WTC11 (cell line): ENCODE measurements around the gene HPSE2. TPM values are rescaled to one million over a fixed set of nuclear protein-coding genes. Genes with fewer than 3 reads are reported as not detected.

Source experiments
- ATAC-seq: fragments of 200-7000 bp; cut with Tn5 transposase; 2 replicates; pipeline ENCODE4 v1.10.0; 2021; ENCODE audit warnings: mild to moderate bottlenecking, moderate library complexity
- CTCF ChIA-PET: fragments of 300-600 bp; sonication (Branson Sonifier 250); formaldehyde crosslinking; loops from one replicate; lab custom pipeline; 2021; ENCODE audit warnings: antibody characterized with exemption; lab: Charles Lee
- POLR2A ChIA-PET: fragments of 350-600 bp; sonication (Branson Sonifier 250); formaldehyde crosslinking; loops from one replicate; lab custom pipeline; 2021; ENCODE audit warnings: antibody characterized with exemption; lab: Charles Lee
- DNase-seq: peaks from one replicate; pipeline ENCODE4 v3.0.0; 2021; ENCODE audit warnings: low spot score
- H3K27ac Mint-ChIP-seq: 2 replicates; pipeline ENCODE4 v1.8.0; 2021; ENCODE audit warnings: mixed read lengths
- H3K27me3 Mint-ChIP-seq: 2 replicates; pipeline ENCODE4 v1.8.0; 2021; ENCODE audit warnings: low read depth, mild to moderate bottlenecking, moderate library complexity, mixed read lengths
- H3K36me3 Mint-ChIP-seq: 2 replicates; pipeline ENCODE4 v1.8.0; 2021; ENCODE audit warnings: mixed read lengths
- H3K4me1 Mint-ChIP-seq: 2 replicates; pipeline ENCODE4 v1.8.0; 2022; ENCODE audit warnings: mixed read lengths
- H3K4me3 Mint-ChIP-seq: 2 replicates; pipeline ENCODE4 v1.8.0; 2021; ENCODE audit warnings: mild to moderate bottlenecking, moderate library complexity, mixed read lengths
- H3K9me3 Mint-ChIP-seq: 2 replicates; pipeline ENCODE4 v1.8.0; 2021; ENCODE audit warnings: mixed read lengths
- AFF4 ChIP-seq: sonication (generic); formaldehyde crosslinking; IDR thresholded peaks from 2 replicates; pipeline ENCODE4 v1.8.1; 2023; ENCODE audit warnings: mild to moderate bottlenecking, missing genetic modification reagents, borderline replicate concordance
- ATF1 ChIP-seq: sonication (generic); formaldehyde crosslinking; IDR thresholded peaks from 2 replicates; pipeline ENCODE4 v1.8.1; 2023; ENCODE audit warnings: mild to moderate bottlenecking, moderate library complexity, missing genetic modification reagents
- ATF3 ChIP-seq: sonication (generic); formaldehyde crosslinking; conservative IDR thresholded peaks from 2 replicates; pipeline ENCODE4 v1.8.1; 2022; ENCODE audit warnings: mild to moderate bottlenecking, missing genetic modification reagents
- ATF6 ChIP-seq: sonication (generic); formaldehyde crosslinking; IDR thresholded peaks from 2 replicates; pipeline ENCODE4 v1.8.1; 2023; ENCODE audit warnings: mild to moderate bottlenecking, missing genetic modification reagents
- CBFB ChIP-seq: sonication (generic); formaldehyde crosslinking; IDR thresholded peaks from 2 replicates; pipeline ENCODE4 v1.8.1; 2022; ENCODE audit warnings: mild to moderate bottlenecking, low read depth, missing genetic modification reagents
- E2F4 ChIP-seq: sonication (generic); formaldehyde crosslinking; IDR thresholded peaks from 2 replicates; pipeline ENCODE4 v1.8.1; 2022; ENCODE audit warnings: low read depth, mild to moderate bottlenecking, moderate library complexity, missing genetic modification reagents, borderline replicate concordance
- E2F5 ChIP-seq: sonication (generic); formaldehyde crosslinking; IDR thresholded peaks from 2 replicates; pipeline ENCODE4 v1.8.1; 2022; ENCODE audit warnings: mild to moderate bottlenecking, moderate library complexity, missing genetic modification reagents
- GABPB1 ChIP-seq: sonication (generic); formaldehyde crosslinking; IDR thresholded peaks from 2 replicates; pipeline ENCODE4 v1.8.1; 2023; ENCODE audit warnings: mild to moderate bottlenecking, missing genetic modification reagents
- GRHL2 ChIP-seq: fragments of 250-450 bp; sonication (Bioruptor Pico); IDR thresholded peaks from 2 replicates; pipeline ENCODE4 v1.8.0; 2022; ENCODE audit warnings: mild to moderate bottlenecking, moderate library complexity; ENCODE audit not compliant: insufficient replicate concordance, severe bottlenecking
- HMGA2 ChIP-seq: fragments of 250-450 bp; sonication (Bioruptor Pico); IDR thresholded peaks from 2 replicates; pipeline ENCODE4 v1.4.0; 2021; ENCODE audit warnings: mild to moderate bottlenecking, moderate library complexity
- IRF1 ChIP-seq: sonication (generic); formaldehyde crosslinking; IDR thresholded peaks from 2 replicates; pipeline ENCODE4 v1.8.0; 2023; ENCODE audit warnings: missing genetic modification reagents
- IRF2 ChIP-seq: sonication (generic); formaldehyde crosslinking; IDR thresholded peaks from 2 replicates; pipeline ENCODE4 v1.8.0; 2022; ENCODE audit warnings: low read depth, missing genetic modification reagents, borderline replicate concordance
- JAZF1 ChIP-seq: fragments of 250-450 bp; sonication (Bioruptor Pico); IDR thresholded peaks from 2 replicates; pipeline ENCODE4 v1.9.0; 2021; ENCODE audit warnings: moderate library complexity, mild to moderate bottlenecking, inconsistent platforms
- MAX ChIP-seq: sonication (generic); formaldehyde crosslinking; IDR thresholded peaks from 2 replicates; pipeline ENCODE4 v1.8.0; 2022; ENCODE audit warnings: mild to moderate bottlenecking, missing genetic modification reagents
- MLX ChIP-seq: sonication (generic); formaldehyde crosslinking; IDR thresholded peaks from 2 replicates; pipeline ENCODE4 v1.8.1; 2023; ENCODE audit warnings: mild to moderate bottlenecking, missing genetic modification reagents, moderate library complexity
- MXD4 ChIP-seq: fragments of 250-450 bp; sonication (Bioruptor Pico); IDR thresholded peaks from 2 replicates; pipeline ENCODE4 v1.8.0; 2021; ENCODE audit warnings: mild to moderate bottlenecking, moderate library complexity, borderline replicate concordance
- MYBL2 ChIP-seq: sonication (generic); formaldehyde crosslinking; IDR thresholded peaks from 2 replicates; pipeline ENCODE4 v1.8.1; 2023; ENCODE audit warnings: mild to moderate bottlenecking, moderate library complexity, missing genetic modification reagents
- NFATC4 ChIP-seq: fragments of 250-450 bp; sonication (Bioruptor Pico); IDR thresholded peaks from 2 replicates; pipeline ENCODE4 v1.9.0; 2021; ENCODE audit warnings: mild to moderate bottlenecking
- NR1H2 ChIP-seq: sonication (generic); formaldehyde crosslinking; IDR thresholded peaks from 2 replicates; pipeline ENCODE4 v1.9.0; 2021; ENCODE audit warnings: mild to moderate bottlenecking, moderate library complexity, missing genetic modification reagents
- NR2C2 ChIP-seq: sonication (generic); formaldehyde crosslinking; IDR thresholded peaks from 2 replicates; pipeline ENCODE4 v1.8.0; 2022; ENCODE audit warnings: mild to moderate bottlenecking, missing genetic modification reagents
- RORB ChIP-seq: fragments of 250-450 bp; sonication (Bioruptor Pico); IDR thresholded peaks from 2 replicates; pipeline ENCODE4 v1.9.0; 2021; ENCODE audit warnings: mild to moderate bottlenecking
- SMAD4 ChIP-seq: sonication (generic); formaldehyde crosslinking; IDR thresholded peaks from 2 replicates; pipeline ENCODE4 v1.8.0; 2022; ENCODE audit warnings: mild to moderate bottlenecking, missing genetic modification reagents
- SOX15 ChIP-seq: fragments of 250-450 bp; sonication (Bioruptor Pico); IDR thresholded peaks from 2 replicates; pipeline ENCODE4 v1.9.0; 2021; ENCODE audit warnings: mild to moderate bottlenecking
- SP1 ChIP-seq: sonication (generic); formaldehyde crosslinking; conservative IDR thresholded peaks from 2 replicates; pipeline ENCODE4 v1.8.1; 2022; ENCODE audit warnings: missing genetic modification reagents
- TCF7 ChIP-seq: sonication (generic); formaldehyde crosslinking; IDR thresholded peaks from 2 replicates; pipeline ENCODE4 v1.8.0; 2022; ENCODE audit warnings: mild to moderate bottlenecking, low read depth, missing genetic modification reagents, moderate library complexity
- ZNF121 ChIP-seq: sonication (generic); formaldehyde crosslinking; IDR thresholded peaks from 2 replicates; pipeline ENCODE4 v1.8.0; 2023; ENCODE audit warnings: missing genetic modification reagents
- ZNF671 ChIP-seq: fragments of 250-450 bp; sonication (Bioruptor Pico); IDR thresholded peaks from 2 replicates; pipeline ENCODE4 v1.8.0; 2021; ENCODE audit warnings: mild to moderate bottlenecking
- total RNA-seq: library from RNA; stranded (reverse); gene quantifications from 3 replicates; pipeline ENCODE4 v1.2.3, GENCODE V29; 2021

The HPSE2 gene
- total RNA-seq, 1 experiment from 2014 or later: 0.66 TPM

- TF ChIP-seq NR2C2 (no peak), ATF1 (CRISPR knock-in tag) (no peak), IRF1 (CRISPR knock-in tag) (no peak), GRHL2 (CRISPR knock-in tag) (no peak), IRF2 (CRISPR knock-in tag) (no peak), ZNF671 (CRISPR knock-in tag) (no peak), TCF7 (CRISPR knock-in tag) (no peak), NR1H2 (CRISPR knock-in tag) (no peak), MYBL2 (CRISPR knock-in tag) (no peak), MXD4 (CRISPR knock-in tag) (no peak), MAX (peak; percentile 80), E2F5 (no peak), AFF4 (no peak), SOX15 (CRISPR knock-in tag) (no peak)
These were observed 811.9 kb downstream of the HPSE2 start (continued) for GRCh38 chr10:98423691-98424120.

GRCh38 chr10:98422182-98422581 lies 813.5 kb downstream of the HPSE2 start:
- CTCF ChIA-PET: interaction anchor here (2.2 kb wide), 1 partner anchor 45 kb away, joined by 12 read pairs; no protein-coding TSS in a partner anchor

More at GRCh38 chr10:98422182-98422581, 813.5 kb downstream of the HPSE2 start:
- TF ChIP-seq SP1 (CRISPR knock-in tag) (no peak), JAZF1 (CRISPR knock-in tag) (no peak), MXD4 (CRISPR knock-in tag) (no peak), CBFB (no peak), IRF1 (CRISPR knock-in tag) (no peak), ATF3 (CRISPR knock-in tag) (no peak), E2F4 (CRISPR knock-in tag) (no peak), GABPB1 (CRISPR knock-in tag) (no peak), NR1H2 (CRISPR knock-in tag) (no peak), HMGA2 (CRISPR knock-in tag) (no peak), IRF2 (CRISPR knock-in tag) (no peak), MLX (CRISPR knock-in tag) (no peak), ZNF121 (CRISPR knock-in tag) (no peak), ZNF671 (CRISPR knock-in tag) (no peak), RORB (CRISPR knock-in tag) (no peak), NFATC4 (CRISPR knock-in tag) (no peak), ATF6 (CRISPR knock-in tag) (no peak), SMAD4 (CRISPR knock-in tag) (no peak)
- no peaks in the 10 kb centered on the region for H3K9me3 Mint-ChIP-seq
- DNase-seq (no peak), ATAC-seq (no peak)
- no peak overlapping the region for H3K4me3 Mint-ChIP-seq
- no peak overlapping the region for H3K27ac Mint-ChIP-seq
- peaks cover 3% of the 10 kb centered on the region; the same call in 1 of the 2 replicates for H3K36me3 Mint-ChIP-seq
- no peaks in the 10 kb centered on the region for H3K4me1 Mint-ChIP-seq
- POLR2A ChIA-PET: no interaction called here
- no peaks in the 10 kb centered on the region for H3K27me3 Mint-ChIP-seq
